Stimulated activated CD8-positive, alpha-beta memory T cell treated with anti-CD3 and anti-CD28 coated beads, Interleukin-15, amount 100 ng/mL, for 48 hours (primary cell): ENCODE data around the gene RAB27A.
"Not testable (repeated sequence)": the region's sequence is repeated elsewhere in the genome, so short reads cannot be mapped to it uniquely, and the experiment has no call there.

Experiments used
- DNase-seq, 2 donors: peaks; one replicate each; pipeline ENCODE4 v3.0.0-alpha.2; 2020; ENCODE audit warnings: low read depth in 2 of 2

Gene RAB27A

GRCh38 chr15:55250392-55250791 is 39.2 kb downstream of the RAB27A start:
- DNase-seq, result no peak

- DNase-seq, result not testable (repeated sequence)
Measured at GRCh38 chr15:55249885-55250284, 39.7 kb downstream of the RAB27A start.

GRCh38 chr15:55248895-55249294 is 40.7 kb downstream of the RAB27A start:
- no peak for DNase-seq

GRCh38 chr15:55247766-55248427 is 41.7 kb downstream of the RAB27A start:
- no peak for DNase-seq

- no peak for DNase-seq
Measured at GRCh38 chr15:55247311-55247710, 42.3 kb downstream of the RAB27A start.

- DNase-seq, result no peak
Measured at GRCh38 chr15:55246567-55246966, 43.0 kb downstream of the RAB27A start.

GRCh38 chr15:55245059-55245458 is 44.6 kb downstream of the RAB27A start:
- DNase-seq, result no peak

- DNase-seq, result no peak
Measured at GRCh38 chr15:55241891-55242290, 47.7 kb downstream of the RAB27A start.

GRCh38 chr15:55241186-55241585 is 48.4 kb downstream of the RAB27A start:
- no peak for DNase-seq

- DNase-seq, result no peak
Measured at GRCh38 chr15:55240125-55240760, 49.4 kb downstream of the RAB27A start.

GRCh38 chr15:55239440-55240124 is 50.0 kb downstream of the RAB27A start:
- no peak for DNase-seq

GRCh38 chr15:55238877-55239276 is 50.7 kb downstream of the RAB27A start:
- no peak for DNase-seq

- no peak for DNase-seq
Measured at GRCh38 chr15:55237219-55238130, 52.1 kb downstream of the RAB27A start.

- DNase-seq, result no peak
Measured at GRCh38 chr15:55235546-55236036, 54.0 kb downstream of the RAB27A start.

GRCh38 chr15:55234800-55235104 is 54.9 kb downstream of the RAB27A start:
- DNase-seq, result no peak

- DNase-seq, result no peak
Measured at GRCh38 chr15:55234104-55234799, 55.4 kb downstream of the RAB27A start.

- DNase-seq, result no peak
Measured at GRCh38 chr15:55231455-55231854, 58.2 kb downstream of the RAB27A start.

- DNase-seq, result no peak
Measured at GRCh38 chr15:55230953-55231352, 58.7 kb downstream of the RAB27A start.

GRCh38 chr15:55230051-55230670 is 59.5 kb downstream of the RAB27A start:
- DNase-seq, result no peak

- DNase-seq, result no peak
Measured at GRCh38 chr15:55226127-55226526, 63.5 kb downstream of the RAB27A start.

- no peak for DNase-seq
Measured at GRCh38 chr15:55224892-55225291, 64.7 kb downstream of the RAB27A start.
